Measurements from ENCODE around the gene STC2. TPM values are rescaled to one million over a fixed set of nuclear protein-coding genes. Genes with fewer than 3 reads are reported as not detected.

STC2 gene
- total and polyA plus RNA-seq, 5 donors from 2014 or later, result not detected

DNA sequence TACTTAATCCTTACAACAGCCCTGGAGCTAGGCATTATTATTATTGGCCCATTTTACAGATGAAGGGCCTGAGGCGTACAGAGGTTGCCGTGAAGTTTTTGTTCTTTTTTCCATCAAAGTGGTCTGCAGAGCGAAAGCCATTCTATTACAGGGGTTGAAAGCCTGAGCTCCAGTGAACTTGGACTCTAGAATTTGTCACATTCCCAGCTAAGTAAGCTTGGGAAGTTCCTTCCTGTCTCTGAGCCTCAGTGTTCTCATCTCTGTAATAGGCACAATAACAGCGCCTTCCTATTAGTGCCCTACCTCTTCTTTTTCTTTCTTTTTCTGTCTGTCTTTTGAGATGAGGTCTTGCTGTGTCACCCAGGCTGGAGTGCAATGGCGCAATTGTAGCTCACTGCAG is 49.0 kb downstream of the STC2 start:
- H3K27ac ChIP-seq (ENCODE audit: insufficient read depth, low read length, poor library complexity, severe bottlenecking), result no peak overlapping the region
- H3K9me3 Mint-ChIP-seq, result peaks cover 0 to 2% (median 0%) of the 10 kb centered on the region in 7 donors
- no peak overlapping the region for H3K27ac Mint-ChIP-seq
- H3K36me3 Mint-ChIP-seq, result no peaks in the 10 kb centered on the region
- H3K27me3 Mint-ChIP-seq, result peaks cover 33% of the 10 kb centered on the region
- H3K36me3 ChIP-seq (ENCODE audit: control insufficient read depth, insufficient read depth, low read length), result no peaks in the 10 kb centered on the region
- H3K4me3 Mint-ChIP-seq, result no peak overlapping the region
- H3K27me3 ChIP-seq (ENCODE audit: control insufficient read depth, insufficient read depth, low read length), result peaks cover 7% of the 10 kb centered on the region
- no peak overlapping the region for H3K4me3 ChIP-seq (ENCODE audit: low read depth, low read length)
- no peak for ATAC-seq (ENCODE audit: low read depth in 2 of 2)
- peaks cover 0 to 3% (median 0%) of the 10 kb centered on the region in 4 donors for H3K4me1 Mint-ChIP-seq
- H3K9me3 ChIP-seq (ENCODE audit: control insufficient read depth in 2 of 2, low read length in 2 of 2), result no peaks in the 10 kb centered on the region
- no peaks in the 10 kb centered on the region for H3K4me1 ChIP-seq (ENCODE audit: control insufficient read depth, insufficient read depth, low read length, poor library complexity, severe bottlenecking)
- DNase-seq, result no peak

DNA sequence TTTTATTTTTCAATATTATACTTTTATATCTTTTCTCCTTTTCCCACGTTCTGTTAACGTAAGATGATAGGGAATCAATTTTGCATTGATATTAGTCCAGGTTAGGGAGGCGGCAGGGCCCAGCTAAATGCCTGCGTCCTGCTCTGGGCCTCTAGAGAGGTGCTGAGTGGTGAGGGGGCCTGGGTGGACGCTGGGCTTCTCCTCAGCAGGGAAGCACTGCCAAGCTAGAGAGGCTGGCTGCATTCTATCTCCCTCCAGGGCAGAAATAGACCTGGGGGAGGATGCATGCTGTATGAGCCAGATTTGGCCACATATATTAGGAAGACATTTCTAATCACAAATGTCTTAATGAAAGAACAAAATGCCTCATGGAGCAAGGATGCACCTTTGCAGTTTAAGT is 49.6 kb downstream of the STC2 start:
- H3K27me3 Mint-ChIP-seq, result peaks cover 36% of the 10 kb centered on the region
- Histone ChIP-seq H3K4me1 (ENCODE audit: control insufficient read depth, insufficient read depth, low read length, poor library complexity, severe bottlenecking) (no peaks in the 10 kb centered on the region), H3K36me3 (ENCODE audit: control insufficient read depth, insufficient read depth, low read length) (no peaks in the 10 kb centered on the region), H3K27ac (ENCODE audit: insufficient read depth, low read length, poor library complexity, severe bottlenecking) (no peak overlapping the region), H3K4me3 (ENCODE audit: low read depth, low read length) (no peak overlapping the region), H3K27me3 (ENCODE audit: control insufficient read depth, insufficient read depth, low read length) (peaks cover 4% of the 10 kb centered on the region), H3K9me3 (ENCODE audit: control insufficient read depth in 2 of 2, low read length in 2 of 2) (no peaks in the 10 kb centered on the region)
- no peak overlapping the region for H3K27ac Mint-ChIP-seq
- ATAC-seq (ENCODE audit: low read depth in 2 of 2) (no peak), DNase-seq (no peak)
- no peaks in the 10 kb centered on the region for H3K36me3 Mint-ChIP-seq
- peaks cover 0 to 2% (median 0%) of the 10 kb centered on the region in 7 donors for H3K9me3 Mint-ChIP-seq
- H3K4me1 Mint-ChIP-seq, result peaks cover 0 to 2% (median 0%) of the 10 kb centered on the region in 4 donors
- no peak overlapping the region for H3K4me3 Mint-ChIP-seq

DNA sequence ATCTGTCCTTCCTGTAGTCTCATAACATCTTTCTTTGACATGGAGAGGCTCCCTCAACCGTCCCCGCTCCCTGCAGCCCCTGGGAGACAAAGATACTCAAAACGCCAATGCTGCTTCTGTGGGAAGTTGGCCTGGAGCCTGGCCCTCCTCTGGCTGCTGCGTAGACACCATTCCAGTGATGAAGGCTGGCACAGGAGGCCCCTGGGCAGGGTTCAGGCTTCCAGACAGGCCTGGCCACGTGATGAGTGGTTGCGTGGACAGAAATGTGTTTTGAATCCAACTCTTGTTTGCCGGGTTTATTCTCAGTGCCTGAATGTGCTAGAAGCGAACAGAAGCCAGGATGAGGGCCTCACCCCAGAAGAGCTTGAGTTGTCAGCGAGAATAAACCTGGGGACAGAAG is 50.0 kb downstream of the STC2 start:
- no peak overlapping the region for H3K27ac ChIP-seq (ENCODE audit: insufficient read depth, low read length, poor library complexity, severe bottlenecking)
- H3K4me3 Mint-ChIP-seq, result no peak overlapping the region
- no peak overlapping the region for H3K4me3 ChIP-seq (ENCODE audit: low read depth, low read length)
- H3K9me3 ChIP-seq (ENCODE audit: control insufficient read depth in 2 of 2, low read length in 2 of 2), result no peaks in the 10 kb centered on the region
- H3K9me3 Mint-ChIP-seq, result peaks cover 0 to 2% (median 0%) of the 10 kb centered on the region in 7 donors
- DNase-seq, result no peak
- H3K27ac Mint-ChIP-seq, result no peak overlapping the region
- no peaks in the 10 kb centered on the region for H3K36me3 Mint-ChIP-seq
- no peak for ATAC-seq (ENCODE audit: low read depth in 2 of 2)
- peaks cover 4% of the 10 kb centered on the region for H3K27me3 ChIP-seq (ENCODE audit: control insufficient read depth, insufficient read depth, low read length)
- no peaks in the 10 kb centered on the region for H3K4me1 ChIP-seq (ENCODE audit: control insufficient read depth, insufficient read depth, low read length, poor library complexity, severe bottlenecking)
- peaks cover 0 to under 1% (median 0%) of the 10 kb centered on the region in 4 donors for H3K4me1 Mint-ChIP-seq
- peaks cover 38% of the 10 kb centered on the region for H3K27me3 Mint-ChIP-seq
- H3K36me3 ChIP-seq (ENCODE audit: control insufficient read depth, insufficient read depth, low read length), result no peaks in the 10 kb centered on the region

DNA sequence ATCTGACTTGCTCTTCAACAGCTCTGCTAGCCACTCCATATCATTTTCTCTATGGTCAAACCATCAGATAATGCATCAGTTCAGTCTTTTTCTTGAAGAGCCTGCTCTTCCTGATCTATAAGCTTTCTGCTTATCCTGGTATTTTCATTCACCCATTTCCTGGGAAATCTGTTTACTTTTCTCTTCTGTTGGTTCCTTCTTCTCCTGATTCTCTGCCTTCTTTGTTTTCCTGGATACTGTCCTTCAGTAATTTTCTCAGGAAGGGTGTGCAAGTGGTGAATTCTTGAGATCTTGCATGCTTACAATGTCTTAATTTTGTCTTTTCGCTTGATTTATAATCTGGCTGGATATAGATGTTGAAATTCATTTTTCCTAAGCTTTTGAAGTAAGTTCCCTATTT is 53.4 kb downstream of the STC2 start:
- Histone ChIP-seq H3K4me3 (ENCODE audit: low read depth, low read length) (no peak overlapping the region), H3K27ac (ENCODE audit: insufficient read depth, low read length, poor library complexity, severe bottlenecking) (no peak overlapping the region), H3K4me1 (ENCODE audit: control insufficient read depth, insufficient read depth, low read length, poor library complexity, severe bottlenecking) (no peaks in the 10 kb centered on the region), H3K9me3 (ENCODE audit: control insufficient read depth in 2 of 2, low read length in 2 of 2) (no peaks in the 10 kb centered on the region), H3K27me3 (ENCODE audit: control insufficient read depth, insufficient read depth, low read length) (no peaks in the 10 kb centered on the region), H3K36me3 (ENCODE audit: control insufficient read depth, insufficient read depth, low read length) (no peaks in the 10 kb centered on the region)
- Mint-ChIP-seq H3K27me3 (peaks cover 34% of the 10 kb centered on the region), H3K4me1 (no peaks in the 10 kb centered on the region), H3K27ac (no peak overlapping the region), H3K36me3 (no peaks in the 10 kb centered on the region), H3K9me3 (peaks cover 0 to 2% (median 0%) of the 10 kb centered on the region in 7 donors), H3K4me3 (no peak overlapping the region)
- ATAC-seq (ENCODE audit: low read depth in 2 of 2), result no peak
- DNase-seq, result no peak

DNA sequence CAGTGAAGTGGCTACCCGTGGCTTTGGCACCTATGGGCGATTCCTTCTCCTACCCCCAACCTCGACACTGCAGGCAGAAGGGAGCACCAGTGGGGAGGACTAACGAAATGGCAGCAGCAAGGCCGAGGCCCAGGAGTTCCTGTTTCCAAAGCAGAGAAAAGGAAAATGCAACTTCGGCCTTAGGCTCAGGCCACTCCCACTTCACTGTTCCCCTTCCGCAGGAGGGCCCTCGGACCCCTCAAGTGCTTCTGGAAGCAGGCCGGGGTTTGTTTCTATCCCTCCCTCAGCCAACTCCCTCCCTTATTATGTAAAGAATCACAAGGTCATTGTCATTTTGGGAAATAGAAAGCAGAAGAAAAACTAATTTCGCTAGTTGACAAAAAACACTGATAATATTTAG is 56.8 kb downstream of the STC2 start:
- no peaks in the 10 kb centered on the region for H3K36me3 Mint-ChIP-seq
- H3K27me3 Mint-ChIP-seq, result peaks cover 41% of the 10 kb centered on the region
- no peaks in the 10 kb centered on the region for H3K9me3 ChIP-seq (ENCODE audit: control insufficient read depth in 2 of 2, low read length in 2 of 2)
- H3K4me1 ChIP-seq (ENCODE audit: control insufficient read depth, insufficient read depth, low read length, poor library complexity, severe bottlenecking), result no peaks in the 10 kb centered on the region
- H3K27ac Mint-ChIP-seq, result no peak overlapping the region
- ATAC-seq (ENCODE audit: low read depth in 2 of 2) (no peak), DNase-seq (no peak)
- H3K4me1 Mint-ChIP-seq, result no peaks in the 10 kb centered on the region
- H3K27me3 ChIP-seq (ENCODE audit: control insufficient read depth, insufficient read depth, low read length), result no peaks in the 10 kb centered on the region
- H3K36me3 ChIP-seq (ENCODE audit: control insufficient read depth, insufficient read depth, low read length), result no peaks in the 10 kb centered on the region
- H3K4me3 Mint-ChIP-seq, result no peak overlapping the region
- no peak overlapping the region for H3K4me3 ChIP-seq (ENCODE audit: low read depth, low read length)
- H3K27ac ChIP-seq (ENCODE audit: insufficient read depth, low read length, poor library complexity, severe bottlenecking), result no peak overlapping the region
- H3K9me3 Mint-ChIP-seq, result peaks cover 0 to 2% (median 0%) of the 10 kb centered on the region in 7 donors

DNA sequence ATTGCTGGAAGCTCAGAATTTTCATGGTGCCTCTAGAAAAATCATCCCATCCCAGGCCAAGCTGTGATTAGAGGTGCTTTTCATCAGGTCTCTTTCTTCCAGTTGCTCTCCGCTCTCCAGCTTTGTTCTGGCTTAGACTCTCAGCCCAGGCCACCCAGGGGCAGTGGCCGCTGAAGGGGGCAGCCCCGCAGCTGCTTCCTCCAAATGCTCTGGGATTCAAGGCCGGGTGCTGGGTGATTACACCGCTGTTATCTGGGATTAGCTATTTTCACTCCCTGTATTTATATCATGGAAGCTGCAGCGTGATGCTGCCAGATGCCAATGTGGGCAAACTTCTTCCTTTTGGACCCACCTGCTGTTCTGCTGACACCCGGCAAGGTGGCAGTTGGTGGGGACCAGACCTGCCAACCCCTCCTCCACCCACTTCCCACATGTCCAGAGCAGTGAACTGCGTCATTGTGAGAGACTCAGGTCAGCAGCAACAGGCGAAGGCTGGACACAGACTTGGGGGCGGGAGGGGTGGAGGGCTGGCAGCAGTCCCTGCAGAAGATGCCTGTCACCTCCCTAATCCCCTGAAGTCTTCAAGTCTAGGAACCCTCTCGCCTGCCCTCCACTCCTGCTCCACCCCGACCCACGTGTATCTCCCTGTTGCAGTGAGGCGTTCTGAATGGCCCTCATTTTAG is 59.3 kb downstream of the STC2 start:
- Mint-ChIP-seq H3K36me3 (no peaks in the 10 kb centered on the region), H3K4me3 (no peak overlapping the region), H3K9me3 (peaks cover 0 to 2% (median 0%) of the 10 kb centered on the region in 7 donors), H3K4me1 (no peaks in the 10 kb centered on the region), H3K27me3 (peaks cover 33% of the 10 kb centered on the region), H3K27ac (no peak overlapping the region)
- no peaks in the 10 kb centered on the region for H3K4me1 ChIP-seq (ENCODE audit: control insufficient read depth, insufficient read depth, low read length, poor library complexity, severe bottlenecking)
- DNase-seq, result no peak
- no peaks in the 10 kb centered on the region for H3K36me3 ChIP-seq (ENCODE audit: control insufficient read depth, insufficient read depth, low read length)
- no peaks in the 10 kb centered on the region for H3K27me3 ChIP-seq (ENCODE audit: control insufficient read depth, insufficient read depth, low read length)
- no peaks in the 10 kb centered on the region for H3K9me3 ChIP-seq (ENCODE audit: control insufficient read depth in 2 of 2, low read length in 2 of 2)
- H3K27ac ChIP-seq (ENCODE audit: insufficient read depth, low read length, poor library complexity, severe bottlenecking), result no peak overlapping the region
- ATAC-seq (ENCODE audit: low read depth in 2 of 2), result no peak
- H3K4me3 ChIP-seq (ENCODE audit: low read depth, low read length), result no peak overlapping the region

DNA sequence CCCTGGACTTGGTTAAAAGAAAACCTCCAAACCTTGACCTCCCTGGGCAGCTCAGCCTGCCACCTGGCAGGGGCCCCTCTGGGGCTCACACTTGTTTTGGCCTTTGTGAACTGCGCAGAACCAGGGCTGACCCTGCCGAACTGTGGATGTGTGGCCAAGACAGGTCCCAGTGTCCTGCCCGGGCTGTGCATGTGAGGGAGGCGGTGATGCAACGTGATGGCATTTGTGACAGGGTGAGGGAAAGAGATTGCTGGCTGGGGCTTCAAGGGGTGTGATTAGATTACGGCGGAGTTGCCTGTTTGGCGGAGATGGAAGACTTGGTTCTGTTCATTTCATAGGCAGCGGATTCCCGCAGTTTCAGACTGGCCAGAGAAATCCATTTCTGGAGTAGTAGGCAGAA is 62.8 kb downstream of the STC2 start:
- no peak for ATAC-seq (ENCODE audit: low read depth in 2 of 2)
- Mint-ChIP-seq H3K36me3 (no peaks in the 10 kb centered on the region), H3K9me3 (peaks cover 0 to 2% (median 0%) of the 10 kb centered on the region in 7 donors), H3K4me3 (no peak overlapping the region), H3K4me1 (no peaks in the 10 kb centered on the region), H3K27me3 (peaks cover 23% of the 10 kb centered on the region), H3K27ac (no peak overlapping the region)
- Histone ChIP-seq H3K36me3 (ENCODE audit: control insufficient read depth, insufficient read depth, low read length) (no peaks in the 10 kb centered on the region), H3K4me1 (ENCODE audit: control insufficient read depth, insufficient read depth, low read length, poor library complexity, severe bottlenecking) (no peaks in the 10 kb centered on the region), H3K27me3 (ENCODE audit: control insufficient read depth, insufficient read depth, low read length) (no peaks in the 10 kb centered on the region), H3K9me3 (ENCODE audit: control insufficient read depth in 2 of 2, low read length in 2 of 2) (no peaks in the 10 kb centered on the region), H3K4me3 (ENCODE audit: low read depth, low read length) (no peak overlapping the region), H3K27ac (ENCODE audit: insufficient read depth, low read length, poor library complexity, severe bottlenecking) (no peak overlapping the region)
- DNase-seq, result no peak
